ENCODE data around the gene PTPN11.

The PTPN11 gene

GRCh38 chr12:112533528-112533927 lies 114.8 kb downstream of the PTPN11 start:
- Histone ChIP-seq H3K9me3 (ENCODE audit: control insufficient read depth in 1 of 2, low read length in 2 of 2) (no peaks in the 10 kb centered on the region), H3K9ac (ENCODE audit: low read depth in 1 of 2, low read length in 2 of 2) (no peak overlapping the region), H3K27ac (ENCODE audit: low read depth, low read length) (no peak overlapping the region), H3K4me1 (ENCODE audit: control insufficient read depth in 1 of 2, insufficient read depth in 2 of 2, low read length in 2 of 2) (no peaks in the 10 kb centered on the region), H3K36me3 (ENCODE audit: control insufficient read depth in 1 of 2, insufficient read depth in 2 of 2, low read length in 2 of 2) (no peaks in the 10 kb centered on the region), H3K4me3 (ENCODE audit: low read depth in 1 of 2, low read length in 2 of 2) (no peak overlapping the region), H3K27me3 (ENCODE audit: control insufficient read depth in 1 of 2, insufficient read depth in 2 of 2, low read length in 2 of 2) (no peaks in the 10 kb centered on the region)

DNA sequence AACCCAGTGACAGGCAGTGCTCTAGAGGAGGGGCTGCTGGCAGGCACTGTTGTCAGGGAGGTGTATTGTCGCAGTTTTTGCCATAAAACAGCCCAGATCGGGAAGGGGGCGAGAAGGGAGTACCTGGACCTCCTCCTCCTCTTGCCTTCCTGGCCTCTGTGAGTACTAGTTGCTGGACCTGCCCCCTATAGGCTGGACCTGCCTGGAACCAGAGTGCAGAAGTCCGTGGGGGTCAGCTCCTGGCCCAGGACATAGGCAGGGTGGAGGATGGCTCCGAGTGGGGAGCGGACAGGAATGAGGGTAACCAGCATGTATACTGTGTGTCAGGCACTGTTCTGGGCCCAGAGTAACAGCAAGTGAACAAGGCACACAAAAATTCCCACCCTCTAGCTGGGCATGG lies 116.3 kb downstream of the PTPN11 start:
- Histone ChIP-seq H3K27me3 (ENCODE audit: control insufficient read depth in 1 of 2, insufficient read depth in 2 of 2, low read length in 2 of 2) (peaks cover 0 to 6% of the 10 kb centered on the region in 2 donors), H3K9ac (ENCODE audit: low read depth in 1 of 2, low read length in 2 of 2) (no peak overlapping the region), H3K36me3 (ENCODE audit: control insufficient read depth in 1 of 2, insufficient read depth in 2 of 2, low read length in 2 of 2) (no peaks in the 10 kb centered on the region), H3K4me1 (ENCODE audit: control insufficient read depth in 1 of 2, insufficient read depth in 2 of 2, low read length in 2 of 2) (no peaks in the 10 kb centered on the region), H3K9me3 (ENCODE audit: control insufficient read depth in 1 of 2, low read length in 2 of 2) (no peaks in the 10 kb centered on the region), H3K4me3 (ENCODE audit: low read depth in 1 of 2, low read length in 2 of 2) (no peak overlapping the region), H3K27ac (ENCODE audit: low read depth, low read length) (no peak overlapping the region)

DNA sequence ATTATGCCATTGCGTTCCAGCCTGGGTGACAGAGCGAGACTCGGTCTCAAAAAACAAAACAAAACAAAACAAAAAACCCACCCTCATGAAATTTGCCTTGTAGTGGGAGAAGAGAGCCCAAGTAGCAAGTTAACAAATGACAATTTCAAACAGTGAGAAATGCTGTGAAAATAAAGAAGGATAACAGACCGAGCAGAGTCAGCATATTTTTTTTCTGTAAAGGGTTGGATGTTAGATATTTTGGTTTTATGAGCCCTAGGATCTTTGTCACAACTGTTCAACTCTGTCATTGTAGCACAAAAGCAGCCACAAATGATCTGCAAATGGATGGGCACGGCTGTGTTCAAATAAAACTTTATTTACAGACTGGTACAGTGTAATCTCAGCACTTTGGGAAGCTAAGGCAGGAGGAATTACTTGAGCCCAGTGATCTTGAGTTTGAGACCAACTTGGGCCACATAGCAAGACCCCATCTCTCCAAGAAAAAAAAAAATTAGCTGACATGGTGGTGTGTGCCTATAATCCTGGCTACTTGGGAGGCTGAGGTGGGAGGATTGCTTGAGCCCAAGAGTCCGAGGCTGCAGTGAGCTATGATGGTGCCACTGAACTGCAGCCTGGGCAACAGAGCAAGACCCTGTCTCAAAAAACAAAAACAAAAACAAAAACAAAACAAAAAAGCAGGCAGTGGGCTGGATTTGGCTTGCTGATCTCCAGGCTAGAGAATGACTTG lies 117.1 kb downstream of the PTPN11 start:
- Histone ChIP-seq H3K27ac (ENCODE audit: low read depth, low read length) (no peak overlapping the region), H3K9ac (ENCODE audit: low read depth in 1 of 2, low read length in 2 of 2) (no peak overlapping the region), H3K4me3 (ENCODE audit: low read depth in 1 of 2, low read length in 2 of 2) (no peak overlapping the region), H3K36me3 (ENCODE audit: control insufficient read depth in 1 of 2, insufficient read depth in 2 of 2, low read length in 2 of 2) (no peaks in the 10 kb centered on the region), H3K27me3 (ENCODE audit: control insufficient read depth in 1 of 2, insufficient read depth in 2 of 2, low read length in 2 of 2) (peaks cover 0 to 6% of the 10 kb centered on the region in 2 donors), H3K4me1 (ENCODE audit: control insufficient read depth in 1 of 2, insufficient read depth in 2 of 2, low read length in 2 of 2) (no peaks in the 10 kb centered on the region), H3K9me3 (ENCODE audit: control insufficient read depth in 1 of 2, low read length in 2 of 2) (no peaks in the 10 kb centered on the region)

DNA sequence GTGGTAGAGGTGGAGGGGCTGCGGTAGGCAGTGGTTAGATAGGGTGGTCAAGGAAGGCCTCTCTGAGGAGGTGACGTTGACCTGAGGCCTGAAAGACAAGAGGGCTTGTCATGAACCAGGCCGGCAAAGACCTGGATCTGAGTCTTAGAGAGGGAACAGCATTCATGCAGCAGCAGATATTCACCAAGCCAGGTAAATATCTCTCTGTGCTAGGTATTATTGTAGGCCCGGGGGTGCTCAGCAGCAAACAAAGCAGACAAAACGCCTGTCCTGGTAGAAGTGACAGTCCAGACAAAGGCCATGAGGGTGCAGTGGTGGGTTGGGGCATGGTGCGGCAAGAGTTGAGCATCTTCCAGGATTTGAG lies 117.6 kb downstream of the PTPN11 start:
- H3K9ac ChIP-seq (ENCODE audit: low read depth in 1 of 2, low read length in 2 of 2) = no peak overlapping the region
- H3K27ac ChIP-seq (ENCODE audit: low read depth, low read length) = no peak overlapping the region
- peaks cover 0 to 6% of the 10 kb centered on the region in 2 donors for H3K27me3 ChIP-seq (ENCODE audit: control insufficient read depth in 1 of 2, insufficient read depth in 2 of 2, low read length in 2 of 2)
- H3K4me3 ChIP-seq (ENCODE audit: low read depth in 1 of 2, low read length in 2 of 2) = no peak overlapping the region
- H3K9me3 ChIP-seq (ENCODE audit: control insufficient read depth in 1 of 2, low read length in 2 of 2) = no peaks in the 10 kb centered on the region
- no peaks in the 10 kb centered on the region for H3K36me3 ChIP-seq (ENCODE audit: control insufficient read depth in 1 of 2, insufficient read depth in 2 of 2, low read length in 2 of 2)
- no peaks in the 10 kb centered on the region for H3K4me1 ChIP-seq (ENCODE audit: control insufficient read depth in 1 of 2, insufficient read depth in 2 of 2, low read length in 2 of 2)

- Histone ChIP-seq H3K27ac (ENCODE audit: low read depth, low read length) (no peak overlapping the region), H3K9ac (ENCODE audit: low read depth in 1 of 2, low read length in 2 of 2) (no peak overlapping the region), H3K36me3 (ENCODE audit: control insufficient read depth in 1 of 2, insufficient read depth in 2 of 2, low read length in 2 of 2) (no peaks in the 10 kb centered on the region), H3K4me1 (ENCODE audit: control insufficient read depth in 1 of 2, insufficient read depth in 2 of 2, low read length in 2 of 2) (no peaks in the 10 kb centered on the region), H3K27me3 (ENCODE audit: control insufficient read depth in 1 of 2, insufficient read depth in 2 of 2, low read length in 2 of 2) (peaks cover 0 to 6% of the 10 kb centered on the region in 2 donors), H3K4me3 (ENCODE audit: low read depth in 1 of 2, low read length in 2 of 2) (no peak overlapping the region), H3K9me3 (ENCODE audit: control insufficient read depth in 1 of 2, low read length in 2 of 2) (no peaks in the 10 kb centered on the region)
Observed at GRCh38 chr12:112537710-112538396, 119.1 kb downstream of the PTPN11 start.

DNA sequence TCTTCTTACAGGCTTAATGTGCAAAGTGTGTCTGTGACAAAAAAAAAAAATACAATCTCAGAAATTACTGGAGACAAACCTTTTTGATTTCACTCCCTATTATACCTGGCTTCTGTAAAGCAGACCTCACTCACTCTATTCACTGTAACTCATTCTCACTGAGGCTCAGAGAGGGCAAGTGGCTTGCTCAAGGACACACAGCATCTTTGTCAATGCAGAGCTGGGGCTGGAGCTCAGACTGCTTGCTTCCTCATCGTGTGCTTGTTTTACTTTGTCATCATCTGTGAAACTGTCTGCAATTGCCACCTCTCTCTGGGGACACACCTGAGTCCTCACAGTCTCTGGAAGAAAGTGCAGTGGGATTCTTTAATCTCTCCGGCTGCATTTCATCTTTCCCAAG lies 120.0 kb downstream of the PTPN11 start:
- Histone ChIP-seq H3K27me3 (ENCODE audit: control insufficient read depth in 1 of 2, insufficient read depth in 2 of 2, low read length in 2 of 2) (peaks cover 0 to 6% of the 10 kb centered on the region in 2 donors), H3K27ac (ENCODE audit: low read depth, low read length) (no peak overlapping the region), H3K9ac (ENCODE audit: low read depth in 1 of 2, low read length in 2 of 2) (no peak overlapping the region), H3K4me3 (ENCODE audit: low read depth in 1 of 2, low read length in 2 of 2) (no peak overlapping the region), H3K36me3 (ENCODE audit: control insufficient read depth in 1 of 2, insufficient read depth in 2 of 2, low read length in 2 of 2) (no peaks in the 10 kb centered on the region), H3K9me3 (ENCODE audit: control insufficient read depth in 1 of 2, low read length in 2 of 2) (no peaks in the 10 kb centered on the region), H3K4me1 (ENCODE audit: control insufficient read depth in 1 of 2, insufficient read depth in 2 of 2, low read length in 2 of 2) (no peaks in the 10 kb centered on the region)

- no peak overlapping the region for H3K9ac ChIP-seq (ENCODE audit: low read depth in 1 of 2, low read length in 2 of 2)
- H3K4me1 ChIP-seq (ENCODE audit: control insufficient read depth in 1 of 2, insufficient read depth in 2 of 2, low read length in 2 of 2) = no peaks in the 10 kb centered on the region
- no peak overlapping the region for H3K27ac ChIP-seq (ENCODE audit: low read depth, low read length)
Observed at GRCh38 chr12:112539221-112539620, 120.5 kb downstream of the PTPN11 start.

DNA sequence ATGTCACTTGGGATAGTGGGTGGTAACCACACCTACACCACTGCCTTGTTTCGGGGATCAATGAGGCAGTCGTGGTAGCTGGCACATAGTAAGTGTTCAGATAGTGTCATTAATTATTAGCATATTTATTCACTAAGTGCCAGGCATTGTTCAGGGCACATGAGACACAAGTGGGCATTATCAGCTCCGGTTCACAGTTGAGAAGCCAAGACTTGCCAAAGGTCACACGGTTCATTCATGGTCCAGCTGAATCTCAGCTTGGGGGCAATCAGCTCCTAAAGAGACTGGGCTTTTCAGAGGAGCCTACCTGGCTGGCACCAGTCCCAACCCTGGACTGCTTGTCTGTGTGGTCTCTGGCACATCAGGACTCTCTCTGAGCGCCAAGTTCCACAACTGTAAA lies 121.3 kb downstream of the PTPN11 start:
- H3K36me3 ChIP-seq (ENCODE audit: control insufficient read depth in 1 of 2, insufficient read depth in 2 of 2, low read length in 2 of 2) = no peaks in the 10 kb centered on the region
- H3K27ac ChIP-seq (ENCODE audit: low read depth, low read length) = no peak overlapping the region
- no peak overlapping the region for H3K9ac ChIP-seq (ENCODE audit: low read depth in 1 of 2, low read length in 2 of 2)
- peaks cover 0 to 6% of the 10 kb centered on the region in 2 donors for H3K27me3 ChIP-seq (ENCODE audit: control insufficient read depth in 1 of 2, insufficient read depth in 2 of 2, low read length in 2 of 2)
- H3K4me3 ChIP-seq (ENCODE audit: low read depth in 1 of 2, low read length in 2 of 2) = no peak overlapping the region
- H3K4me1 ChIP-seq (ENCODE audit: control insufficient read depth in 1 of 2, insufficient read depth in 2 of 2, low read length in 2 of 2) = no peaks in the 10 kb centered on the region
- H3K9me3 ChIP-seq (ENCODE audit: control insufficient read depth in 1 of 2, low read length in 2 of 2) = no peaks in the 10 kb centered on the region

More at GRCh38 chr12:112539221-112539620, 120.5 kb downstream of the PTPN11 start:
- Histone ChIP-seq H3K9me3 (ENCODE audit: control insufficient read depth in 1 of 2, low read length in 2 of 2) (no peaks in the 10 kb centered on the region), H3K4me3 (ENCODE audit: low read depth in 1 of 2, low read length in 2 of 2) (no peak overlapping the region), H3K36me3 (ENCODE audit: control insufficient read depth in 1 of 2, insufficient read depth in 2 of 2, low read length in 2 of 2) (no peaks in the 10 kb centered on the region), H3K27me3 (ENCODE audit: control insufficient read depth in 1 of 2, insufficient read depth in 2 of 2, low read length in 2 of 2) (peaks cover 0 to 6% of the 10 kb centered on the region in 2 donors)

GRCh38 chr12:112543751-112544150 lies 125.0 kb downstream of the PTPN11 start:
- Histone ChIP-seq H3K27me3 (ENCODE audit: control insufficient read depth in 1 of 2, insufficient read depth in 2 of 2, low read length in 2 of 2) (peaks cover 0 to 6% of the 10 kb centered on the region in 2 donors), H3K9ac (ENCODE audit: low read depth in 1 of 2, low read length in 2 of 2) (no peak overlapping the region), H3K4me1 (ENCODE audit: control insufficient read depth in 1 of 2, insufficient read depth in 2 of 2, low read length in 2 of 2) (no peaks in the 10 kb centered on the region), H3K4me3 (ENCODE audit: low read depth in 1 of 2, low read length in 2 of 2) (no peak overlapping the region), H3K27ac (ENCODE audit: low read depth, low read length) (no peak overlapping the region), H3K36me3 (ENCODE audit: control insufficient read depth in 1 of 2, insufficient read depth in 2 of 2, low read length in 2 of 2) (no peaks in the 10 kb centered on the region), H3K9me3 (ENCODE audit: control insufficient read depth in 1 of 2, low read length in 2 of 2) (no peaks in the 10 kb centered on the region)

DNA sequence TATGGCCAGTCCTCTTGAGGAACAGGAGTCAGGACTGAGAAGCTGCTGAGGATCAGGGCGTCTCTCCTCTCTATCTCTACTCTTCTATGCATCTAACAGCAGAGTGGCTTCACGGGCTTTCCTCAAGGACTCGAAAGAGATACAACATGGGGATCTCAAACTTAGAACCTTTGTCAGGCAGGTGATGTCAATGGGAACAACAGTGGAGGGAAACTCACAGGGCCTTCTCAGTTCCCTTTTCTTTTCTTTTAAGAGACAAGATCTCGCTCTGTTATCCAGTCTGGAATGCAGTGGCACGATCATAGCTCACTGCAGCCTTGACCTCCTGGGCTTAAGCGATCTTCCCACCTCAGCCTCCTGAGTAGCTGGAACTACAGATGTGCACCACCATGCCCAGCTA lies 127.6 kb downstream of the PTPN11 start:
- H3K4me3 ChIP-seq (ENCODE audit: low read depth in 1 of 2, low read length in 2 of 2) = no peak overlapping the region
- no peak overlapping the region for H3K9ac ChIP-seq (ENCODE audit: low read depth in 1 of 2, low read length in 2 of 2)
- no peak overlapping the region for H3K27ac ChIP-seq (ENCODE audit: low read depth, low read length)
- H3K27me3 ChIP-seq (ENCODE audit: control insufficient read depth in 1 of 2, insufficient read depth in 2 of 2, low read length in 2 of 2) = no peaks in the 10 kb centered on the region
- no peaks in the 10 kb centered on the region for H3K4me1 ChIP-seq (ENCODE audit: control insufficient read depth in 1 of 2, insufficient read depth in 2 of 2, low read length in 2 of 2)
- H3K36me3 ChIP-seq (ENCODE audit: control insufficient read depth in 1 of 2, insufficient read depth in 2 of 2, low read length in 2 of 2) = no peaks in the 10 kb centered on the region
- no peaks in the 10 kb centered on the region for H3K9me3 ChIP-seq (ENCODE audit: control insufficient read depth in 1 of 2, low read length in 2 of 2)
